HG02852 (cell line): Measurements from ENCODE around the gene KRT83.
"Not testable (repeated sequence)": the region's sequence is repeated elsewhere in the genome, so short reads cannot be mapped to it uniquely, and the experiment has no call there.

ENCODE experiments used
- ATAC-seq: cut with Tn5 transposase; IDR thresholded peaks from one replicate; pipeline ENCODE4 v1.9.1; 2021; ENCODE audit warnings: mild to moderate bottlenecking, moderate library complexity; ENCODE audit not compliant: unreplicated experiment

KRT83 gene

DNA sequence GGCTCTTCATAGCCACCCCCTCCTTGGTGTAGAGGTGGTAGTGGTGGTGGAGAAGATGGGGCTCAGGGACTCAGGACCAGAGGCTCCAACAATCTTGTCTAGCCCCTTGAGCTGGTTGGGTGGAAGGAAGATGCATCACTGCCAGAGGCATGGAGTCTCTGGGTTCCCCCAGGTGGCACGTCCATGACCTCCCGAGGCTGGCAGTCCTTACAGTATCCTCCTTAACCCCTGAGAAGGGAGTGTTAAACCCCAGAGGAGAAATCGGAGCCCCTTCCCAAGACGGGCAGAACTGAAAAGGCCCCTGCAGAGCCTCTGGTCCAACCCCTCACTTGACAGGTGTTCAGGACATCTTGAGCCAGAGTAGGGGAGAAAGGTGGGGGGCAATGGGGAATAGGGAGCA is 9.1 kb downstream of the KRT83 start:
- no peak for ATAC-seq

DNA sequence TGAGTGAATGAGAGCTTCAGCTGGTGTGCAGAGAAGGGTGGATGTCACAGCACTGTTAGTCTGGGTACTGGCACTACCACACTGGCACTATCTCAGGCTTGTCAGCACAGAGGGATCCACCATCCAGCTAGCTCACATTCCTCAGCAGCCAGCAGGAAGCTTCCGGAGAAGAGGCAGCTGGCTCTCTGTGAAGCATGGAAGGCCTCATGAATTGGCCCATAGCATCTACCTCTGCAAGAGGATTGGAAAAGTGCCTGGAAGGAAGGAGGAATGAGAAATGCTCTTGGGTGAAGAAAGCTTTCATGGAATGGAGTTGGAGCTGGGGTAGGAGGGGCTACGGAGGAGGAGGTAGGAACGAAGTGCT is 9.9 kb downstream of the KRT83 start:
- no peak for ATAC-seq

DNA sequence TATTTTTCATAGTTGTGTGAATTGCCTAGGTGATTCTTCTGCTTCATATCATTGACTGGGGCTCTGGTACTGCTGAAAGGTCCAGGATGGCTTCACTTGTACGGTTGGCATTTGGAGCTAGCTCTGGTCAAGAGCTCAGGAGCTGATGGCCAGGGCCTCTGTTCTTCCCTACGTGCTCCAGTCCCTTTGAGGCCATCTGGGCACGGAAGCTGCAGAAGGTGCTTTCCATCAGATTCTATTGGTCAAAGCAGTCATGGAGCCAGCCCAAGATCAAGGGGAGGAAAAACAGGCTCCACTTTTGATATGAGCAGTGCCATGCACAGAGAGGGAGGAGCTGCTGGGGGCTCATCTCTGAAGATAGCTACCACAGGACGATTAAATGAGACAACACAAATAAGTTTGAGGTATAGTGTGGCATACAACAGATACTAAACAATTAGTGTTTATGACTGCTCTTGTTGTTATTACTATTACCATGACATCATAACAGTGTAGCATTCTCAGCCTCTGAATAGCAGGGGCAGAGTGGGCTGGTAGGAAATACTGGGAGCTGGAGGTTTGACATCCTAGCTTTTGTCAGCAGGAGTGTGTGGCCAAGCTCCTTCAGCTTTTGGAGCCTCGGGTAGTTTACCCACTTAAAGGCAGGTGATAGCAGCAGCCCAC is 10.4 kb downstream of the KRT83 start:
- ATAC-seq, result no peak

DNA sequence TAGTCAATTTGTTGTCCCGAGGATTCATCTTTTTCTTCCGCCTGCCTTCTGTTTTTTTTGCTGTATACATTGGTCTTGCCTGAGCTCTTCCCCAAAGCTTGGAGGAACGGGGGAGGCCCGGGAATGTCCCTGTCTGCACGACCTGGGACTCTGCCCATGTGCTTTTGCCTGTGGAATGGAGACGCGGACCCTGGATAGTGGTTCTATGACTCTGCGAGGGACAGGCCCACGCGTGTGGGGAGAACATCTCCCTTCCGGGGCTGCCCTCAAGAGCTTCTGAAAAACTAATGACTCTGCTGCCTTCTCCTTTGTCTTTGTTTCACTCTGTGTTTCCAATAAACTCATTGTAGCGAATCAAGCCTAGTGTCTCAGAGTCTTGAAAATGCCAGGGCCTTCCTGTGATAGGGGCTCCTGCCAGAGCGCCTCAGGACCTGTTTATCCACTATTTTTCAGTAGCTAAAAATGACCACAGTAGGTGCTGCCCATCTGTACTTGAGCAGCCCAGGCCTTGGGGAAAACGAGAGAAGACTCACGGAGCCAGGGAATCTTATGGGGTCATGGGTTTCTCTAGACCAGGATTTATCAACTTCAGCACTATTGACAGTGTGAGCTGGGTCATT is 12.3 kb downstream of the KRT83 start:
- no peak for ATAC-seq

DNA sequence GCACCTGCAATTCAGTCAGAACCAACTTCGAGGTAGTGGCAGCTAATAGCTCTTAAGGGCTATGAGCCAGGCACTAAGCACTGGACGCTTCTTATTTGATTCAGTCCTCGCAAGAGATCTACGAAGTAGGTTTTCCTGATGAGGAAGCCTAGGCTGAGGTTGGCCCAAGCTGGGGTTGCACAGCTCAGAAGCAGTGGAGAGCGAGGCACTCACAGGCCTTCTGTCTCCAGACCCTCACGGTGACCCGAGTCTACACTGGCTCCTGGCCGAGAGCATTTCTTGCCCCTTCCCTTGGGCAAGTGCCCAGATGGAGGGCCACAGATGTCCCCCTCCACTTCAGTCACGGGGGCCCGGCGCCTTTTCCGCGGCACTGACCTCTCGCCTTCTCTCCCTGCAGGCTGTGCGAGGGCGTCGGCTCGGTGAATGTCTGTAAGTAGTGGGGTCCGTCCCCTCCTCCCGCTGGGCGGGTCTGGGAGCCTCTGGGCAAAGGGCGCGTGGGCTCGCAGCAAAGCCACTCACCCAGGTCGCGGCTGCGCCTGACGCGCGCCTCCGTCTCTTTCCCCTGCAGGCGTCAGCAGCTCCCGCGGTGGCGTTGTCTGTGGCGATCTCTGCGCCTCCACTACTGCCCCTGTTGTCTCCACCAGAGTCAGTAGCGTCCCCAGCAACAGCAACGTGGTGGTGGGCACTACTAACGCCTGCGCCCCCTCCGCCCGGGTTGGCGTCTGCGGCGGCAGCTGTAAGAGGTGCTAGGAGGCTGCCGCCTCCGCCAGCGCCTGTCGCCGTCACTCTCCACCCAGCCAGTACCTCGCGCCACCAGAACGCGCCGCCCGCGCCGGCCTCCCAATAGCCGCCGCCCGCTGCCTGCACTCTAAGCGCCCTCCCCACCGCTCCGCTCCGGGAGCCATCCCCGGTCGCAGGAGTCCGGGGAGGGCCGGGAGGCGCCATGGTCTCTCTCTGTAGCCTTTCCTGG is 13.1 kb downstream of the KRT83 start:
- ATAC-seq, result no peak

DNA sequence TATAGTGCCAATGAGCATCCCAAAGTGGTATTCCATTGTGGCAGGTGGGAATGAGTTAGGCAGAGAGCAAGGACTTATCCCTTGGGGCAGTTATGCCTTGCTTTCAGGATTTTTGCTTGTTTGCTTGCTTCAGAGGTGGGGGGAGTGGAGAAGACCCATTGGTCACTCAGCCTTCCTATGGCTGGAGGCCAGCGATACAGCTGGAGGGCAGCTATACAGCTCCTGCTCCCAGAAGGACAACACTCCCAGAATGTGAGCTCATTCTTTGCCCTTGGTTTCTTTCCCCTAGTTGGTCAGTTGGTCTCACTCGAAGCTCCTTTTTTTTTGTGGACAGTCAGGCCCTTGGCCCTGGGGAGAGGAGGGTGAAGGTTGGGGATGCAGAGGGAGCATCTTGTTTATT is 14.5 kb downstream of the KRT83 start:
- no peak for ATAC-seq

DNA sequence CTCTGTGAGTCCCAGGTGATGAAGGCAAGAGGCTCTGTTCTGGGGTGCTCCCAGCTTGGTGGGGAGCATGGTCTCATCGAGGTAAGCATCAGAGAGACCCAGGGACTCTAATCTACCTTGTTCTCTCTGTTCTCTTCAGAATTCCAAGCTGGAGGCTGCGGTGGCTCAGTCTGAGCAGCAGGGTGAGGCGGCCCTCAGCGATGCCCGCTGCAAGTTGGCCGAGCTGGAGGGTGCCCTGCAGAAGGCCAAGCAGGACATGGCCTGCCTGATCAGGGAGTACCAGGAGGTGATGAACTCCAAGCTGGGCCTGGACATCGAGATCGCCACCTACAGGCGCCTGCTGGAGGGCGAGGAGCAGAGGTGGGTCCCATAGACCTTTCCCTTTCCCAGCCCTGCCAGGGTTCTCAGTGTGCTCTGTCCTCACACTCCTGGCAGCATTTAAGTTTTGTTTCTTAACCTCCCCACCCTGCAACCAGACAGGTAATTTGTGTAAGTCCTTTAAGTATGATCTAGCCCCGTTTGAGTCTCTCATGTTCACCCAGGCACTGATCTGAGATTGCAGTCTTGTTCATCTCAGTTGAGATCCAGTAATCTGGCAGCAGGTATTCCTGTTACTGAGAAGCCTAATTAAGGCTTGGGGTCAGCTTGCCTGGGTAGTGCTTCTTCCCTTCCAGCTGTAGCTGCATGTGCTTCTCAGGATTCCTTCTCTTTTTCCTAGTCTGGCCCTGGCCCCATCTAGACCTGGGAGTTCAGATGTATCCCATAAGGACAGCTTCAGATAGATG is 15.1 kb downstream of the KRT83 start:
- ATAC-seq, result no peak

DNA sequence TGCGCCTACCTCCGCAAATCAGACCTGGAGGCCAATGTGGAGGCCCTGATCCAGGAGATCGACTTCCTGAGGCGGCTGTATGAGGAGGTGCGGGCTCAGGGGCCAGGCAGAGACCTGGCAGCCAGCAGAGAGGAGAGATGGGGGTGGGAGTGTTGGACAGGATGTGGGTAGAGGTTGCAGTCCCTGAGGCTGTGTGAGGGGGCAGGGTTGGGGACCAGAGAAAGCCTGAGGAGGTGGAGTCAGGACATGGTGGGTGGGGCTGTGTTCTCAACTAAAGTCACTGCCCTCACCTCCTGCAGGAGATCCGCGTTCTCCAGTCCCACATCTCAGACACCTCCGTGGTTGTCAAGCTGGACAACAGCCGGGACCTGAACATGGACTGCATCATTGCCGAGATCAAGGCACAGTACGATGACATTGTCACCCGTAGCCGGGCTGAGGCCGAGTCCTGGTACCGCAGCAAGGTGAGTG is 16.2 kb downstream of the KRT83 start:
- peak; percentile 89 for ATAC-seq

DNA sequence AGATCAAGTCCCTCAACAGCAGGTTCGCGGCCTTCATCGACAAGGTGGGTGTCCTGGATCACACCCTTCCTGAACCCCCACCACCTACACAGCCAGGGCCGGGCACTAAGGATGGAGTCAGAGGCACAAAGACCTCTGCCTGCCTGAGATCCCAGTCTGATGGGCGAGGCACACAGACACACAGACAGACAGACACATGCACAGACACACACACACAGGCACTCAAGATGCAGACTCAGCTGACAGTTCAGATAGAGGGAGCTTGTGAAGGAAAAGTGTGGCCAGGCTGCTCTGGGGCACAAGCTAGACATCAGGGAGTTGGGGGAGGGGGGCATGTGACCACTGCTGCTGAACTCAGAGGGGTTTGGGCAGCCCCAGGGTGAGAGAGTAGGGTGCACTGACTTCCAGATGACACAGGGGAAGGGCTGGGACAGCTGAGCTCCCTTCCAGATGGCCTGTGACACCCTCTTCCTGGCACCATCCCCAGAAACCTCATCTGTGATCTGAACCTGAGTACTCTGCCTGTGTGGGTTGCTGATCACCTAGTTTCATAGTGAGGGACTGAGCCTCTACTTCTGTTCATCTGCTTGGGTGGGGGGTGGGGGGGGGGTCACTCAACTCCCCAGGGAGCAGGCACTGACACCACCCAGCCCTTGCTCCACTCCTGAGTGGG is 18.8 kb downstream of the KRT83 start:
- not testable (repeated sequence) for ATAC-seq

DNA sequence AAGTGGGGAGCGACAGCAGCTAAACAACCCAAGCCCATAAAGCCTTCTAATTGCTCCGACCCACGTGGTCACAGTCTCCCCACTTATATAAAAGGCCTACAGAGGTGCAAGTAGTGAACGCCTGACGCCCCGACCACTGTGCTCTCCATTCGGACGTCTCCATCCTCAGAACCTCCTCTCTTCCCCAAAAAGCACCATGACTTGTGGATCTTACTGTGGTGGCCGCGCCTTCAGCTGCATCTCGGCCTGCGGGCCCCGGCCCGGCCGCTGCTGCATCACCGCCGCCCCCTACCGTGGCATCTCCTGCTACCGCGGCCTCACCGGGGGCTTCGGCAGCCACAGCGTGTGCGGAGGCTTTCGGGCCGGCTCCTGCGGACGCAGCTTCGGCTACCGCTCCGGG is 19.5 kb downstream of the KRT83 start:
- ATAC-seq, result not testable (repeated sequence)

DNA sequence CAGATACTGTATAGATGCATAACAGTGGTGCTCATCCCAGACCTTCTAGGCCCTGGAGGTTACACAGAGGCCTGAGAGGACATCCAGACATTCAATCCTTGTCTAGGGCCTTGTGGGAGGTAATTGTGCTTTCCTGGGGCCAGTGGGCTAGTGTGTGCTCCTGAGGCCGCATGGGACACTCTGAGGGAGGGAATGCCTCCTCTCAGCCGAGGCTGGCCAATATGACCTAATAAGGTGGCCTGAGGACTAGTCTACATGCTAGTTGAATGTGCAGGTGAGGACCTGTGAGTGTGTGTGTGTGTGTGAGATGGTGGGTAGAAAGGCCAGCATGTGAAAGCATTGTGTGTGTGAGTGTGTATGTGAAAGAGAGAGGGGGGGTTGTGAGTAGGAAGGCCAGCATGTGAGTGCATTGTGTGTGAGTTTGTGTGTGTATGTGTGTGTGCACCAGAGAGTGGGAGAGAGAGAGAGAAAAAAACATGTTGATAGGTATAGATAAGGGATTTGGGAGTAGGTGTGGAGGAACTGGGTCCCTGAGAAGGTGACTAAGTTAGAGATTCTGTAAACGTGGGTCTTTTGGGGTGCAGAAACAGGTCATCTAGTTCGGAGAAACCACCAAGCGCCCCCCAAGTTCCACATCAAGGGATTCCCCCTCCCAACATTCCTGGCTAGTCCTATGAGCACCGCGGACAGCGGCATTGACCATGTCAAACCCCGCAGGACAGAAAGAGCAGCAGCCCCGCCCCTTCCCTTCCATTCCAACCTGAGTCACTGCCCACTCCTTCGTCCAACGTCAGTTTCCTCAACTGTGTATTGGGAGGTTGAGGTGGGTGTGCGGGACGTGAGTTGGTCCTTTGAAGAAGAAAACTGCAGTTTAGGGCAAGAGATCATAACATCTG is 20.2 kb downstream of the KRT83 start:
- ATAC-seq, result no peak

DNA sequence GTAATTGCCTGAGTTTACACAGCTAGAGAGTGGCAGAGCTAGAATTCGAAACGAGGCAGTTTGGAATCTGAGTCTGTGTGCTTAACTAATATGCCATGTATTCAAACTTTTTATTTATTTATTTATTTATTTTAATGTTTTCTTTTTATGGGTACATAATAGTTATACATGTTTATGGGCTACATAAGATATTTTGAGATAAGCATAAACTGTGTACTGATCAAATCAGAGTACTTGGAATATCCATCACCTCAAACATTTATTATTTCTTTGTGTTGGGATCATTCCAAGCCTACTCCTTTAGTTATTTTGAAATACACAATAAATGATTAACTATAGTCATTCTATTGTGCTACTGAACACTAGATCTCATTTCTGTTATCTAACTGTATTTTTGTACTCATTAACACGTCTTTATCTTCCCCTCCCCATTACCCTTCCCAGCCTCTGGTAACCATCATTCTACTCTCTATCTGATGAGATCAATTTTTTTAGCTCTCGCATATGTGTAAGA is 22.5 kb downstream of the KRT83 start:
- no peak for ATAC-seq

DNA sequence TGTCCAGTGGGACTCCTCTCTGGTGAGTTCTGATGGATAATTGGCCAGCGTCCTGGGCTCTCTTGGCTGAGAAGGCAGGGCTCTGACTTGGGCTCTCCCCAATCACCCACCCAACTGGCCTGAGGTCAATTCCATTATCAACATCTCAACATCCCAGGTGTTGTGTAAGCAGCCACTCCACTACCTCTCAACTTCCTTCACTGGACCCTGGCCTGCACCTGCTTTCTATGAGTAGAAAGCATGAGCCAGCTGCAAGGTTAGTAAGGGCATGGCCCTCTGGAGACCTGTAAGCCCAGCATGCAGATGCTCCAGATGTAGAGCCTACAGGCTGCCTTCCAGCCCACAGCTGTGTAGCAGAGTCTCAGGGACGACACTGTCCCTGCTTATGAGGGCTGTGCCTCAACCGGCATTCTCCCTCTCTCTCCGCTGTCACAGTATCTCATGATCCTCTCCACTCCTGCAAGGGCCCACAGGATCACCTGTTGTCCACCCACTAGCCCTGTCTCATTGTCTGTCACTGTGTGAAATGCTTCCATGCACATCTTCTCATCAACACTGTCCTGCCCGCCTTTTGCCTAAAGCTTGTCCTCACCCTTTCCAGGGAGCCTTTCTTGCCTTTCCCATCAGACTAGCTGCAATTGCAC is 24.5 kb downstream of the KRT83 start:
- ATAC-seq, result no peak

DNA sequence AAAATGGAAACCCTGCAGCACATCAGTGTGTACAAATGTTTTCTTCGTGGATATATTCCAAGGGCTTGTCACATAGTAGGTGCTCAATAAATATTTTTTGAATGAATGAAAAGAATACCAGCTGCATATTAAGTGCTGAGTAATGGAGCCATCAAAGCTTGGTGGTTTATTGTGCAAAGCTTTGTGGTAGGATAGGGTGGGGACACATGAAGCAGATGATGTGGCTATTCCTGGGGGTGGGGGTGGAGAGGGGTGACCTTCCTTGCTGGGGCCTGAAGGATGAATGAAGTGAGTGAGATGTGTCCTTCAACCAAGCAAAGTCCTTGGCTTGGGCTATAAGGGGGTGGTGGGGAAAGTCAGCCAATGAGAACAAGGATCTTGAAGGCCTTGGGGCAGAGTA is 25.5 kb downstream of the KRT83 start:
- no peak for ATAC-seq

DNA sequence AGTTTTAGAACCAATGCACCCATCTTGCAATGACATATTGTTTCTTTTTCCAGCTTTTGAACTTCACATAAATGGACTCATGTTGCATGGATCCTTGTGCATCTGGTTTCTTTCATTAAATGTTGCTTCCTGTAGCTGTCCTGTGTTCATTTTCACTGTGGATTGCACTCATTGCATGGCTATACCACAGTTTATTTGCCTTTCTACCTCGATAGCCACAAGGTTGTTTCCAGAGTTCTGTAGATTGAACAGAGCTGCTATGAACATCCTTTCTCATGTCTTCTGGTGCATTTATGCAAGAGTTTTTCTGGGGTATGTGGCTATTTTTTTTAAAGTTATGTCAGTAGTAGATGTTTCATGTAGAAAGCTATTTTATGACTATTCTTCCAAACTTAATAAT is 26.4 kb downstream of the KRT83 start:
- no peak for ATAC-seq

DNA sequence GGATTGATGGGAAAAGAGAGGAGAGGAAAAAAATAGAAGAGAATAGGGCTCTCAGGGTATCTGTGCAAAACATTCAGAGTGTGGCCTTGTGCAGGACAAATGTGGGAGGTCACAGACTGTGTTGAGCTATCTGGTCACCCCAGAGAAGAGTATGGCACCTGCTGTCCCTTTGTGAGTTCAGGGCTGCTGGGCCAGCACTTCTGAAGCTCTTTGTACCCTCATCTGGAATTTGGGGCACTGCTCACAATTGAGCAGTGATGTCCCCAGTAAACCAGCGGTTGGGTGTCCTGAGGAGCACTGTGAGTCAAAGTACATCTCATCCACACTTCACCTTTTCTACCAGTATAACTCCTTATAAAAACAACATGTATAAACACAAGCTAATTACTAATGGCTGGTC is 27.3 kb downstream of the KRT83 start:
- ATAC-seq, result no peak

DNA sequence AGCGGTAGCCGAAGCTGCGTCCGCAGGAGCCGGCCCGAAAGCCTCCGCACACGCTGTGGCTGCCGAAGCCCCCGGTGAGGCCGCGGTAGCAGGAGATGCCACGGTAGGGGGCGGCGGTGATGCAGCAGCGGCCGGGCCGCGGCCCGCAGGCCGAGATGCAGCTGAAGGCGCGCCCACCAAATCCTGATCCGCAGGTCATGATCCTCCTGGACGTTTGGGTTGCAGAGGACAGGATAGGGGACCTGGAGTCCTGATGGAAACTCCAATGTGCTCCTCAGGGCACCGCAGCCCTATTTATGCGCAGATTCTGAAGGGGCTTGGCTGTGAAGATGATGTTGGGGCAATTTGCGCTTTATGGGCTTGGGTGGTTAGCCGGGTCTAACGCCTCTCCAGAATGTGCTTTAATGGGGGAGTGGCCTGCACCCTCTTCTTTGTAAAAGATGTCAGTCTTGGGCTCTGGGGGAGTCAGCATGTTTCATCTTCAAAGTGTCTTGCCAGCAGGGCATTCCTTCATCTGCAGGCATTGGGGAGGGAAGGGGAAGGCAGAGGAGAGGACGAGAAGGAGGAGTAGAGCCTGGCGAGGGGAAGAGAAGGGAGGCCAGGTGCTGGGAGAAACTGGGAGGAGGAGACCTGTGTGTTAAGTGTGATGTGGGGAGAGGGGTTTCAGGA is 29.8 kb downstream of the KRT83 start, which contains the start of gene KRT81:
Gene KRT81 (minus strand): TSS at position 268 of the 669 bp plus-strand sequence. CDS start 69 bp downstream, at position 199.
- ATAC-seq, result no peak
